Endometrium (tissue), 2 donors: ENCODE measurements around the gene ODF4.
"Not testable (repeated sequence)": the region's sequence is repeated elsewhere in the genome, so short reads cannot be mapped to it uniquely, and the experiment has no call there.

Experiments used
- FAIRE-seq: peaks from 2 replicates; lab custom pipeline; 2012; peaks lifted over from hg19 to GRCh38; lab: Jason Lieb, UNC
- donor health status: control.
- donor health status: control.

ODF4 gene

DNA sequence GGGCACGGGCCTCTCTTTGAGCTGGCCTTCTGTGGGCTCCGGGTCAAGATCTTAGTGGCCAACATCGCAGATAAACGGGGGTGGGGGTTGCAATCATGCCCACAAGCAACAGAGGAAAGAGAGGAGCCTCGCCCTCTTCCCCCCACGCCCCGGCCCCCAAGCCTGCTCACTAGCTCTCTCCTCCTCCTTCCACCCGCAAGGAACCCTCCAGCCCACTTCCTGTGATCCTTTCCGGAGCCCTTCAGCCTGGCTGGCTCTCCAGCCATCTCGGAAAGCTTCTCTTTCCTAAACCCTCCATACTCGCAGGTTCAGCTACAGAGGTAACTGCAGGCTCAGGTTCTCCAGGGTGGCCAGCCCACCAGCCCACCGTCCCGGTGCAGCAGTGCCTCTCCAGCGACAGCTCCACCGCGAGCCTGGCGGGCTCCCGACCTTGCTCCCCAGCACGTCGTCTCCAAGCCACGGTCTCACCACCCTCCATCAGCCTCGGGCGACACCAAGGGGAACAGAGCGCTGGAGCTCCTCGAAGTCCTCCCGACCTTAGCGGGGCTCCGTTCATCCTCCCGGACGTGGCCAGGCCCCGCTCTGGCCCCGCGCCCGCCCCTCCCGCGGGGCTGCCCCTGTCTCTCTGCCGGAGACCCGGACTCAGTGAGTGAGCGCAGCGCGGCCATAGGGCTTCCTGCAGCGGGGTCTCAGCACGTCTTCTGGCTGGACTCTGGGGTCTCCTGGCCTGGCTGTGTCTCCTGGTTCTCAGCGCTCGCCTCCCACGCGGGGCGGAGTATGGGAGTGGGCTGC lies 12.9 kb upstream of the ODF4 start:
- FAIRE-seq = no peak

GRCh38 chr17:8327303-8327649 lies 12.4 kb upstream of the ODF4 start:
- no peak for FAIRE-seq

- FAIRE-seq = no peak
These were observed 7.5 kb upstream of the ODF4 start for GRCh38 chr17:8332128-8332527.

- no peak for FAIRE-seq
These were observed 7.0 kb upstream of the ODF4 start for GRCh38 chr17:8332688-8333087.

- FAIRE-seq = no peak
These were observed 6.4 kb upstream of the ODF4 start for GRCh38 chr17:8333281-8333680.

DNA sequence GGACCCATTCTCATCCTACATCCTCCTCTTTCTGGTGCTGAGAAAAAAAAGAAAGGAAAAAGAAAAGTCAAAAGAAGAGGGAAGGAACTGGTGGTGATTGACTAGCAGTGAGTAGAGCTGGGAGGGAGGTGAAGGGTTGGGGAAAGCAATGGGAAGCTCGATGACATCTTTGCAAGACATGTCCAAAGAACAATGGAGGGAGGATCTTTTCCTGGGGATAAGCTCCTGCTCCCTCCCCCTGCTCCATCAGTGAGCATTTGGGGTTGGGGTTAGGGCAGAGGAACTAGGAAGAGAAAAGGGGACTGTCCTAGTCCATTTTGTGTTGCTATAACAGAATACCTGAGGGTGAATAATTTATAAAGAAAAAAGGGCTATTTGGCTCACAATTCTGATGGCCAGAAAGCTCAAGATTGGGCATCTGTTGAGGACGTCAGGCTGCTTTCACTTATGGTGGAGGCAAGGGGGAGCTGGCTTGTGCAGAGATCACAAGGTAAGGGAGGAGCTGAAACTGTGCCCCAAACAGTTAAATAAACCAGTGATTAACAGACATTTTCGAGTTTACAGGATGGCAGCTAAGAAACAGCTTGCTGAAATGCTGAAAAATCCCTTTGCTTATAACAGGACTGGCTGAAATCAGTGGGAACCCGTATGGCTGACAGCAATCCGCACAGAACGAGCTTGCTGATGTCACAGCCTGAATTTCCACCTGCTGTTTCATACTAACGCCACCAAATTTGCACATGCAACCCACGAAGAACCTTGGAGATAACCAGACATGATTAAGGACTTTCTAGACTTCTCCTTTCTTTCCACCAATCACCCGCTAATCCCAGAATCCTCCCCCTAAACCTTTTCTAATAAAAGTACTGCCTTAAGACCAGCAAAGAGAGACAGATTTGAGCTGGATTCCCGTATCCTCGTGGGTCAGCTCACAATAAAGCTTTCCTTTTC lies 1.6 kb upstream of the ODF4 start:
- no peak for FAIRE-seq

DNA sequence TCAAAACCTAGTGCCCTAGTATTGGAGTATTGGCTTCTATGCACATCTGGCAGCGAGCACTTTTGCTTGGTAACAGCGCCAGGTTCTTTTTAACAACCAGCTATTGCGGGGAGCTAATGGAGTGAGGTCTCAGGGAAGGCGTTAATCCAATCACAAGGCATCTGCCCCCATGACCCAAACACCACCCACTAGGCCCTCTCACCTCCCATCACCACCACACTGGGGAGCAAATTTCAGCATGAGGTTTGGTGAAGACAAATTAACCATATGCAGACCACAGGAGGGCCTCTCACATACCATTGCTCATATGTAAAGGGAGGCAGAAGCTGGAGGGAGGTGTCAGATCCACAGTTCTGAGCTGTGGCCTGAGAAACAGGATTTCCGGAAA lies 893 bp upstream of the ODF4 start:
- no peak for FAIRE-seq

DNA sequence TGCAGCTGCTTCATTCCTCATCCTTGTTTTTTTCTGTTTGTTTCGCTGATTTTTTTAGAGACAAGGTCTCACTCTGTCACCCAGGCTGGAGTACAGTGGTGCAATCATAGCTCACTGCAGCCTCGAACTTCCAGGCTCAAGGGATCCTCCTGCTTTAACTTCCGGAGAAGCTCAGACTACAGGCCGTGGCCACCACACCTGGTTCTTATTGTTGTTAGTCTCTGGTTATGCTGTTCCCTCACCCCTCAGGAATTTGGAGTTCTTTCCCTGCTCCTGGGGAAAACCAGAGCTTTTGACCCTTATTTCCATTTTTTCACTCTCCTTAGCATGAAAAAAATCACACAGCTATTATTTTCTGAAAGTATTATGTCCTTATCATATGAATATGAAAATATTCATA lies 1.8 kb downstream of the ODF4 start:
- no peak for FAIRE-seq

DNA sequence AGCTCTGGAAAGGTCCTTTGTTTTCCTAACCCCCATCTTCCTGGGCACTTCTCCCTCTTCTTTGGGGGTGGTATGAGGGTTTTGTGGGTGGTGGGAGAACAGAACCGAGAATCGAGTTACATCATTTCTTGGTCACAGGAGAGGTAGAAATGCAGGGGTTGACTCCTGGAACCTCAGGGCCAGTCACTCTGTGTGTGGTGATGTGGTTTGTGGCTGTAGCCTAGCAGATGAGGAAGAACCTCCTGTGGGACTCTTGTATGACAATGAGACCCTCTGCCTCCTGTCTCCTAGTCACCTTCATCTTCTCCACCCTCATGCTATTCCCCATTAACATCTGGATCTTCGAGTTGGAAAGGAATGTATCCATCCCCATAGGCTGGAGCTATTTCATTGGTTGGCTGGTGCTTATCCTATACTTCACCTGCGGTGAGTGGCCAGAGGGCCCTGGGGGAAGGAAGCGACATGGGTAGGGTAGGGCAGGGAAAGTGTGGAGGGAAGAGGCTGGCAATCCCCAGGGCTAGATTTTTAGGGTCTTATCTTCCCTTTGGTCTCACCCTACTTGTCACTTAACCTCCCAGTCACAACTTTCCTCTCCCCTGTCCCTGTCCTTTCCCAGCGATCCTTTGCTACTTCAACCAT lies 5.5 kb downstream of the ODF4 start:
- FAIRE-seq = no peak

DNA sequence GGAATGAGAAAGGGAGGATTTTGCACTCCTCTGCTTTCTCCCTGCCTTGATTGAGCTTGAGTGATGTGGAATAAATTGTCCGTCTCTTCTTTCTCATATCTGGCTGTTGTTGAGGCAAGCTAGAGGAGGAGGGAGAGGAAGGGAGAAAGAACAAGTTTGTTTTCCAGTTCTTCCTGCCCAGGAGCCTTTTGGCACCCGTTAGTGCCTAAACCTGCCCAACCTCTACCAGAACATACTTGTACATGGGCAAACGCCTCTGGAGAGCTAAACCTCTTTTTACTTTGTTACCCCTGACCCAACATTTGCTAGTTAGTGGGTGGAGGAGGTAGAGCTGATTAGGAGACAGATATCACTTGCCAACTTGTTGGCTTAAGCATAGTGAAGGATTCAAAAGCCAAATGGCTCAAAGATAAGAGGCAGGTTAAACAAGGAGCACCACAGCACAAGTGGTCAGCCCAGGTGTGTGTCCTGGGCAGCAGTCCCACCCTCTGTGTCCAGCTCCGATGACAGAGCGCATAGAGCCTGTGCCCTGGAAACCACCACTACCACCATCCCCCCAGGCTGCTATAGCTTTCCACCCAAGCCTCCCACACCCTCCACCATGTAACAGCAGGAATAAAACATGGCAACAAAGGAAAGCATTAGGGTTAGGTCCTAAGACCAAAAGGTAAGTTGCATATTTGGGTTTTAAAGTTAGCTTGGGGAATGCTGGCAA lies 6.5 kb downstream of the ODF4 start:
- no peak for FAIRE-seq

- not testable (repeated sequence) for FAIRE-seq
These were observed 7.4 kb downstream of the ODF4 start for GRCh38 chr17:8347001-8347400.

GRCh38 chr17:8350339-8350738 lies 10.7 kb downstream of the ODF4 start:
- FAIRE-seq = no peak

- no peak for FAIRE-seq
These were observed 14.1 kb downstream of the ODF4 start for GRCh38 chr17:8353736-8354135.

DNA sequence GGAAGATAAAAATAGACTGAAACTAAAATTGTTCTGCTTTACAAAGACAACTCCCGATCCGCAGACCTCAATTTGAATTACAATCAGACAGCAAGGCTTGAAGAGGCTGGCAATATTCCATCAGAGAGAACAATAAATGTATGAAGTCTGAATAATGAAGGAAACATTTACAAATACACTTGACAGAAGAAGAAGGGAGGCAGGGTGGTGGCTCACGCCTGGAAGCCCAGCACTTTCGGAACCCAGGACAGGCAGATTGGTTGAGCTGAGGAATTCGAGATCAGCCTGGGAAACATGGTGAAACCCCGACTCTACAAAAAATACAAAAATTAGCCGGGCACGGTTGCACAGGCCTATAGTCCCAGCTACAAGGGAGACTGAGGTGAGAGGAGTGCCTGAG lies 14.6 kb downstream of the ODF4 start:
- no peak for FAIRE-seq

DNA sequence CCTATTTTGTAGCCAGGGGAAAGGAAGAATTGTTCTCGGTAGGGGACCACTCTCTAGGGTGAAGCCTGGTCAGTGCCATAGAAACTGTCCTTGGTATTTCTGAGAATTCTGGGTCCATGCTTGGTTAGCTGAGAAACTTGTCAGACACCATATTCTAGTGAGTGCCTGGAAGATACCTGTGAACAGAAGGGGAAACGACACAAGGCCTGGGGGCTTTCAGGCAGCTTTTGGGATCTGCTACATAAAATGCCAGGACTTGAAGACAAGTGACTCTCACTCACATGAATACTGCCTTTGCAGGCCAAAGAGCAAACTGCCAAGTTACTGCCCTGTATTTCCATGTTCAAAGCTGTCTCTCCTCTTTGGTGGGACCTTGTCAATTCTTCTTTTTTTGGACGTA lies 18.3 kb downstream of the ODF4 start:
- FAIRE-seq = no peak

GRCh38 chr17:8359769-8360168 lies 20.1 kb downstream of the ODF4 start:
- no peak for FAIRE-seq

DNA sequence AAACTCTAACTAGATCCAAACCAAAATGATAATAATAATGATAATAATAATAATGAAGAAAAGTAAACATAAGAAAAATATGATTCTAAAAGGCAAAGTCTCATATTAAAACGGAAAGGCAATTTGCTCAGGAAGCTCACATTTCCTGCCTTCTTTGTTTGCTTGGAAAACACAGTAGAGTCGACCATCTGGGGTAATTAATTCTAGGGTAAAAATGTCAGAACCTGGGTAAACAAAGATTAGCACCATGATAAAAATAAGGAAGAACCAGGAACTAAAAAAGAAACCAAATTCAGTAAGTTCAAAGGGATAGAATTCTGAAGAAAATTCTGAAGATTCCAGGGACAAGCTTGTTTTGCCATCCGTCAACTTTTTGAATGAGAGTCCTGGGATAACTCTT lies 20.6 kb downstream of the ODF4 start:
- FAIRE-seq = peak; percentile 91

- FAIRE-seq = peak; percentile 50
These were observed 21.1 kb downstream of the ODF4 start for GRCh38 chr17:8360751-8361150.

DNA sequence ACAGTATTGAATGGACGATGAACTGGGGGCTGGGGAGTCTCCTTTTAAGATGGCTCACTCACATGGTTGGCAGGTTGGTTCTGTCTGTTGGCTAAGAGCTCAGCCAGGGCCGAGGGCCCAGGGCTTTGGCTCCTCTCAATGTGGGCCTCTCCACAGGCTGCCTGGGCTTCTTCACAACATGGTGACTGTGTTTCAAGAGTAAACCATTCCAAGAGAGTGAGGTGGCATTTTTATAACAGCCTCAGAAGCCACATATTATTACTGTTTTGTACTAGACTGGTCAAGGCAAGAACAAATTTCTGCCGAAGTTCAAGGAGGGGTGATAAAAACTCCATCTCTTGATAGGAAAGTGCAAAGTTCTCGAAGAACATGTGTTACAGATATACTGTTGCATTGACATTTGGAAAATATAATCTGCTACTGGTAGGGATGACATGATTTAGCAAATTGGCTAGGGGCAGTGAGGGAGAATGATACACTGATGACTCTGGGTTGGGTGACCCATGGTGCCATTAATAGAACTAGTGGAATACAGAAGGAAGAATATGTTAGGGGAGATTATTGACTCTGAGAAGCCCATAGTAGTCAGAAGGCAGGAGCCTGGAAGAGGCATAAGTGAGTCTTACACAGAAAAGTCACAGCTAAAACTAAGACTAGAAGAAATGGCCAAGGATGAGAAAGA lies 23.2 kb downstream of the ODF4 start:
- no peak for FAIRE-seq

DNA sequence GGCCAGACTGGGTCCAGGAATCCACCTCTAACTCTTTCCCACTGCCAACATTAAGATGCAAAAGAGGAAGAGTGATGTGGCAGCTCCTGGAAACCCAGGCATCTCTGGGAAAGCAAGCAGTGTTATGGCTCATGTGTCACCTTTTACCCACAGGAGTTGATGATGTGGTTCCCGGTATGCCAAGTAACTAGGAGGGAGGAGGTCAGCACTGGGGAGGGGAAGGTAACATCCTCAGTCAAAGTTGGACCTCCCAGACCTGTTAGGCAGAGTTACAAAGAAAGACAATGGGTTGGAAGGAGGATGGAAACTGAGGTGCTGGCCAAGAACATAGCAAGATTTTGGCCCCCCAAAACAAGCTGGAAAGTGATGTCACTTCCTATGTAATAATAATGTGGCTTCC lies 25.5 kb downstream of the ODF4 start:
- FAIRE-seq = no peak

- no peak for FAIRE-seq
These were observed 26.6 kb downstream of the ODF4 start for GRCh38 chr17:8366231-8366630.

DNA sequence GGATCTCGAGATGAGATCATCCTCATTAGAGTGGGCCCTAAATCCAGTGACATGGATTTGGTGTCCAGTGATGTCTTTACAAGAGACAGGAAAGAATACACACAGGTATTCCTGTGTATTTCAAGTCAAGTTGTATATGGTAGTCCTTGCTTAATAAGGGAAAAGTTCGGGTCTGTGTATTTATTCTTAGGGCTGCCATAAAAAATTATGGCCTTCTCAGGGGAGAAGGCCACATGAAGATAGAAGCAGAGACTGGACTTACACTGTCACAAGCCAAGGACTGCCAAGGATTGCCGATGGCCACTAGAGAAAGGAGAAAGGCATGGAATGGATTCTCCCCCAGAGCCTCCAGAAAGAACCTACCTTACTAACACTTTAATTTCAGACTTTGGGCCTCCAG lies 28.6 kb downstream of the ODF4 start:
- FAIRE-seq = no peak
